Naive thymus-derived CD4-positive, alpha-beta T cell (primary cell): ENCODE data around the gene IMPACT. TPM values are rescaled to one million over a fixed set of nuclear protein-coding genes. Genes with fewer than 3 reads are reported as not detected.

Source experiments
- ATAC-seq: fragments of 150-1000 bp; cut with Tn5 transposase; 2 replicates; pipeline ENCODE4 v1.10.0; 2021; ENCODE audit warnings: mild to moderate bottlenecking, moderate library complexity
- CTCF ChIA-PET: fragments of 350-600 bp; sonication (Branson Sonifier 250); formaldehyde crosslinking; loops from one replicate; lab custom pipeline; 2021; ENCODE audit warnings: antibody characterized with exemption; lab: Charles Lee
- POLR2A ChIA-PET: fragments of 350-600 bp; sonication (Branson Sonifier 250); formaldehyde crosslinking; loops from one replicate; lab custom pipeline; 2021; ENCODE audit warnings: antibody characterized with exemption, inconsistent platforms; lab: Charles Lee
- DNase-seq, 9 donors: peaks; one replicate each; pipeline versions ENCODE4 v3.0.0 to v3.0.0-alpha.2; 2020 to 2022; ENCODE audit warnings: mixed read lengths in 1 of 9
- H3K27ac ChIP-seq: one replicate; pipeline ENCODE4 v1.7.0; 2013; ENCODE audit warnings: mild to moderate bottlenecking, low read depth, low read length, moderate library complexity
- H3K27me3 ChIP-seq, 2 donors: one replicate each; pipeline ENCODE4 v1.7.0; 2013; ENCODE audit warnings: low read length in 2 of 2, mild to moderate bottlenecking in 2 of 2, moderate library complexity in 2 of 2; ENCODE audit not compliant: control insufficient read depth in 2 of 2, insufficient read depth in 2 of 2
- H3K36me3 ChIP-seq, 3 experiments: 1 replicate in 2 of 3; 2 replicates in 1 of 3; pipeline ENCODE4 v1.7.0; 2013; ENCODE audit warnings: low read length in 3 of 3, mild to moderate bottlenecking in 3 of 3, moderate library complexity in 1 of 3; ENCODE audit not compliant: insufficient read depth in 3 of 3, control insufficient read depth in 2 of 3
- H3K4me1 ChIP-seq, 2 donors: one replicate each; pipeline ENCODE4 v1.7.0; 2013; ENCODE audit warnings: low read length in 2 of 2, mild to moderate bottlenecking in 2 of 2, moderate library complexity in 1 of 2; ENCODE audit not compliant: control insufficient read depth in 2 of 2, insufficient read depth in 2 of 2
- H3K4me3 ChIP-seq: 2 replicates; pipeline ENCODE4 v1.7.0; 2013; ENCODE audit warnings: mild to moderate bottlenecking, low read length
- H3K9me3 ChIP-seq, 3 experiments: 1 replicate in 2 of 3; 2 replicates in 1 of 3; pipeline ENCODE4 v1.7.0; 2013; ENCODE audit warnings: low read length in 3 of 3; ENCODE audit not compliant: control insufficient read depth in 2 of 3
- H3K27ac Mint-ChIP-seq, 9 donors: one replicate each; pipeline ENCODE4 v1.8.0; 2020 to 2022; ENCODE audit warnings: mixed read lengths in 9 of 9, mild to moderate bottlenecking in 8 of 9, moderate library complexity in 5 of 9, inconsistent platforms in 2 of 9
- H3K27me3 Mint-ChIP-seq, 5 donors: one replicate each; pipeline ENCODE4 v1.8.0; 2021 to 2022; ENCODE audit warnings: mixed read lengths in 5 of 5, mild to moderate bottlenecking in 1 of 5
- H3K36me3 Mint-ChIP-seq, 5 donors: one replicate each; pipeline ENCODE4 v1.8.0; 2020 to 2022; ENCODE audit warnings: mixed read lengths in 5 of 5, mild to moderate bottlenecking in 3 of 5, inconsistent platforms in 1 of 5
- H3K4me1 Mint-ChIP-seq, 7 donors: one replicate each; pipeline ENCODE4 v1.8.0; 2020 to 2022; ENCODE audit warnings: mixed read lengths in 7 of 7, mild to moderate bottlenecking in 3 of 7, inconsistent platforms in 1 of 7
- H3K4me3 Mint-ChIP-seq, 10 donors: one replicate each; pipeline ENCODE4 v1.8.0; 2020 to 2022; ENCODE audit warnings: mild to moderate bottlenecking in 10 of 10, mixed read lengths in 10 of 10, moderate library complexity in 6 of 10, inconsistent platforms in 2 of 10
- H3K9me3 Mint-ChIP-seq, 11 donors: one replicate each; pipeline ENCODE4 v1.8.0; 2020 to 2022; ENCODE audit warnings: mixed read lengths in 11 of 11, mild to moderate bottlenecking in 4 of 11, inconsistent platforms in 1 of 11, moderate library complexity in 1 of 11
- intact Hi-C, 2 donors: fragments of 100-400 bp; cut with micrococcal nuclease; formaldehyde crosslinking; loops; one replicate each; pipeline ENCODE4 v1.15.1; 2023
- polyA plus RNA-seq, 2 donors: library from polyadenylated mRNA; unstranded; fragments of 300-500 nt; fragmentation: Illumina TruSeq; gene quantifications; one replicate each; pipeline ENCODE4 v1.2.3, GENCODE V29; 2021
- total RNA-seq, 6 experiments: library from RNA in 5 of 6; stranded (reverse) in 5 of 6; gene quantifications; 1 replicate in 5 of 6; 2 replicates in 1 of 6; pipeline ENCODE4 v1.2.3 and lab custom pipeline; 2021 to 2026

Gene IMPACT
- total RNA-seq (10 to 100 TPM in 4 of 5 experiments, 1 to 10 TPM in 1; 7.8 to 17.5 (median 15.5) TPM), polyA plus RNA-seq (10 to 100 TPM in 1 of 2 donors, 1 to 10 TPM in 1; 9.8 to 21.1 TPM), total RNA-seq (lab: John Stamatoyannopoulos, UW) (14.7 reads per million, percentile 44 among the genes with 10 or more reads in this experiment)

- peaks cover 22 to 35% (median 28%) of the 10 kb centered on the region in 5 donors for H3K27me3 Mint-ChIP-seq
- peak; percentile 50 to 87 (median 77) for DNase-seq
- H3K4me3 Mint-ChIP-seq, result peak within 1 kb of the TSS; percentile 86 to 93 (median 91)
- ATAC-seq, result peak; percentile 95
- CTCF ChIA-PET, result no interaction called here
- Histone ChIP-seq H3K4me1 (peaks cover 6 to 11% of the 10 kb centered on the region in 2 donors), H3K9me3 (no peaks in the 10 kb centered on the region), H3K27ac (peak within 1 kb of the TSS; percentile 68), H3K4me3 (peak within 1 kb of the TSS; percentile 70), H3K36me3 (no peaks in the 10 kb centered on the region), H3K27me3 (no peaks in the 10 kb centered on the region)
- peaks cover 10 to 32% (median 25%) of the 10 kb centered on the region in 7 donors for H3K4me1 Mint-ChIP-seq
- peaks cover 2 to 22% (median 13%) of the 10 kb centered on the region in 11 donors for H3K9me3 Mint-ChIP-seq
- H3K36me3 Mint-ChIP-seq, result peaks cover 8 to 35% (median 27%) of the 10 kb centered on the region in 5 donors
- peak within 1 kb of the TSS; percentile 73 to 92 (median 88) for H3K27ac Mint-ChIP-seq
- POLR2A ChIA-PET, result interaction anchor here (1.6 kb wide), 1 partner anchor 29 kb away, joined by 5 read pairs; the partner anchor contains the start of gene OSBPL1A
- intact Hi-C loops, result loop anchor here (1.0 to 10.0 kb wide), 3 partner anchors 29 to 1492 kb away; partner anchors contain the start of genes OSBPL1A (in 2 of the 2) and RBBP8 (in 1 of the 2)
Measured at GRCh38 chr18:24426398-24427294, at the start of gene IMPACT. Gene IMPACT (plus strand): TSS chr18:24426670. CDS start chr18:24426757, 87 bp downstream.

- intact Hi-C loops, result no loop called here
Measured at GRCh38 chr18:24378598-24378997, 47.9 kb upstream of the IMPACT start.

GRCh38 chr18:24380163-24380747, 46.2 kb upstream of the IMPACT start:
- no peaks in the 10 kb centered on the region for H3K9me3 ChIP-seq
- no peak overlapping the region for H3K4me3 ChIP-seq
- ChIA-PET POLR2A (no interaction called here), CTCF (no interaction called here)
- ATAC-seq (no peak), DNase-seq (no peak)
- no peaks in the 10 kb centered on the region for H3K4me1 ChIP-seq
- Mint-ChIP-seq H3K36me3 (peaks cover 0 to 21% (median 0%) of the 10 kb centered on the region in 5 donors), H3K4me1 (peaks cover 0 to 6% (median 0%) of the 10 kb centered on the region in 7 donors), H3K27ac (no peak overlapping the region), H3K27me3 (peaks cover 0 to 8% (median 0%) of the 10 kb centered on the region in 5 donors), H3K9me3 (no peaks in the 10 kb centered on the region), H3K4me3 (no peak overlapping the region)
- no peaks in the 10 kb centered on the region for H3K36me3 ChIP-seq
- intact Hi-C loops, result no loop called here
- H3K27me3 ChIP-seq, result no peaks in the 10 kb centered on the region
- H3K27ac ChIP-seq, result no peak overlapping the region

More at GRCh38 chr18:24378598-24378997, 47.9 kb upstream of the IMPACT start:
- Histone ChIP-seq H3K9me3 (no peaks in the 10 kb centered on the region), H3K4me1 (no peaks in the 10 kb centered on the region), H3K27ac (no peak overlapping the region), H3K36me3 (no peaks in the 10 kb centered on the region), H3K27me3 (no peaks in the 10 kb centered on the region), H3K4me3 (no peak overlapping the region)
- Mint-ChIP-seq H3K27me3 (peaks cover 0 to 4% (median 0%) of the 10 kb centered on the region in 5 donors), H3K4me1 (peaks cover 0 to 6% (median 0%) of the 10 kb centered on the region in 7 donors), H3K27ac (no peak overlapping the region), H3K4me3 (no peak overlapping the region), H3K36me3 (peaks cover 0 to 26% (median 0%) of the 10 kb centered on the region in 5 donors), H3K9me3 (no peaks in the 10 kb centered on the region)
- ATAC-seq (no peak), DNase-seq (no peak)
- POLR2A ChIA-PET, result no interaction called here
- CTCF ChIA-PET, result no interaction called here

- Mint-ChIP-seq H3K9me3 (no peaks in the 10 kb centered on the region), H3K27ac (no peak overlapping the region), H3K36me3 (peaks cover 0 to 12% (median 0%) of the 10 kb centered on the region in 5 donors), H3K4me1 (peaks cover 0 to 6% (median 0%) of the 10 kb centered on the region in 7 donors), H3K27me3 (peaks cover 0 to 14% (median 0%) of the 10 kb centered on the region in 5 donors), H3K4me3 (no peak overlapping the region)
- no peaks in the 10 kb centered on the region for H3K9me3 ChIP-seq
- CTCF ChIA-PET, result no interaction called here
- no peak for ATAC-seq
- no peak overlapping the region for H3K27ac ChIP-seq
- POLR2A ChIA-PET, result no interaction called here
- no peaks in the 10 kb centered on the region for H3K4me1 ChIP-seq
- H3K4me3 ChIP-seq, result no peak overlapping the region
- intact Hi-C loops, result no loop called here
- DNase-seq, result no peak
- H3K27me3 ChIP-seq, result no peaks in the 10 kb centered on the region
- no peaks in the 10 kb centered on the region for H3K36me3 ChIP-seq
Measured at GRCh38 chr18:24381126-24381525, 45.3 kb upstream of the IMPACT start.

GRCh38 chr18:24386681-24387080, 39.8 kb upstream of the IMPACT start:
- no peak overlapping the region for H3K4me3 ChIP-seq
- ChIA-PET POLR2A (no interaction called here), CTCF (interaction anchor here (0.7 kb wide), 1 partner anchor 468 kb away, joined by 3 read pairs; no protein-coding TSS in a partner anchor)
- no peak overlapping the region for H3K4me3 Mint-ChIP-seq
- no peaks in the 10 kb centered on the region for H3K27me3 ChIP-seq
- H3K9me3 Mint-ChIP-seq, result no peaks in the 10 kb centered on the region
- H3K4me1 ChIP-seq, result no peaks in the 10 kb centered on the region
- peaks cover 0 to 18% (median 0%) of the 10 kb centered on the region in 5 donors for H3K27me3 Mint-ChIP-seq
- H3K27ac Mint-ChIP-seq, result no peak overlapping the region
- intact Hi-C loops, result no loop called here
- H3K36me3 ChIP-seq, result no peaks in the 10 kb centered on the region
- no peak overlapping the region for H3K27ac ChIP-seq
- peaks cover 0 to 4% (median 0%) of the 10 kb centered on the region in 5 donors for H3K36me3 Mint-ChIP-seq
- ATAC-seq, result no peak
- no peaks in the 10 kb centered on the region for H3K4me1 Mint-ChIP-seq
- no peaks in the 10 kb centered on the region for H3K9me3 ChIP-seq
- no peak for DNase-seq

- H3K4me1 ChIP-seq, result no peaks in the 10 kb centered on the region
- POLR2A ChIA-PET, result no interaction called here
- H3K27me3 ChIP-seq, result no peaks in the 10 kb centered on the region
- ATAC-seq, result no peak
- H3K36me3 ChIP-seq, result no peaks in the 10 kb centered on the region
- no peak overlapping the region for H3K27ac ChIP-seq
- H3K9me3 ChIP-seq, result no peaks in the 10 kb centered on the region
- no peak for DNase-seq
- peaks cover 0 to 2% (median 0%) of the 10 kb centered on the region in 5 donors for H3K36me3 Mint-ChIP-seq
- H3K4me3 ChIP-seq, result no peak overlapping the region
- intact Hi-C loops, result no loop called here
- peaks cover 0 to 15% (median 0%) of the 10 kb centered on the region in 5 donors for H3K27me3 Mint-ChIP-seq
- CTCF ChIA-PET, result no interaction called here
- H3K4me3 Mint-ChIP-seq, result no peak overlapping the region
- H3K9me3 Mint-ChIP-seq, result no peaks in the 10 kb centered on the region
- no peak overlapping the region for H3K27ac Mint-ChIP-seq
- H3K4me1 Mint-ChIP-seq, result no peaks in the 10 kb centered on the region
Measured at GRCh38 chr18:24388957-24389356, 37.5 kb upstream of the IMPACT start.
